MM.1S (cell line): ENCODE measurements around the gene TPTE2.

ENCODE experiments used
- EZH2 ChIP-seq: fragments of 300-600 bp; sonication (generic); optimal IDR thresholded peaks from 2 replicates; pipeline ENCODE3; 2017; ENCODE audit warnings: low read depth, mild to moderate bottlenecking, antibody characterized with exemption, low read length, mixed read lengths
- EZH2phosphoT487 ChIP-seq: fragments of 300-600 bp; sonication (generic); IDR thresholded peaks from 2 replicates; pipeline ENCODE4 v1.6.1; 2018; ENCODE audit warnings: antibody characterized with exemption, low read length
- TF ChIP-seq, protein P1 (sequence below): fragments of 300-600 bp; sonication (generic); IDR thresholded peaks from 2 replicates; pipeline ENCODE4 v1.5.1; 2016; ENCODE audit warnings: antibody characterized with exemption, low read length, mixed read lengths

DNA sequence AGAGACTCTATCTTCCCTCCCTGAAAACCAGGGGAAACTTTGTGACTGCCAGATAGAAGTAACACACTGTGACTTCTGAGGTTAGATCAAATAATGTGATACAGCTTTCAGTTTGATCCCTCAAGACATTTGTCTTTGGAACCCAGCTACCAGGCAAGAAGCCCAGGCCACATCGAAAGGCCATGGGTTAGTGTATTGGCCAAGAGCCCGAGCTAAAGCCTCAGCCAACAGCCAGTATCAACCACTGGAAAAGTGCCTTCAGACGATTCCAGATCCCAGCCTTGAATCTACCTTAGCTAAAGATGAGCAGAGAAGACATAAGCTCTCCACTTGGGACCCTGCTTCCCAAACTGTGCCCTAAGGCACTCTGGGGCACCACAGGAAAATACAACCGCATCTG lies 10.9 kb upstream of the TPTE2 start:
- TF ChIP-seq, protein P1, sequence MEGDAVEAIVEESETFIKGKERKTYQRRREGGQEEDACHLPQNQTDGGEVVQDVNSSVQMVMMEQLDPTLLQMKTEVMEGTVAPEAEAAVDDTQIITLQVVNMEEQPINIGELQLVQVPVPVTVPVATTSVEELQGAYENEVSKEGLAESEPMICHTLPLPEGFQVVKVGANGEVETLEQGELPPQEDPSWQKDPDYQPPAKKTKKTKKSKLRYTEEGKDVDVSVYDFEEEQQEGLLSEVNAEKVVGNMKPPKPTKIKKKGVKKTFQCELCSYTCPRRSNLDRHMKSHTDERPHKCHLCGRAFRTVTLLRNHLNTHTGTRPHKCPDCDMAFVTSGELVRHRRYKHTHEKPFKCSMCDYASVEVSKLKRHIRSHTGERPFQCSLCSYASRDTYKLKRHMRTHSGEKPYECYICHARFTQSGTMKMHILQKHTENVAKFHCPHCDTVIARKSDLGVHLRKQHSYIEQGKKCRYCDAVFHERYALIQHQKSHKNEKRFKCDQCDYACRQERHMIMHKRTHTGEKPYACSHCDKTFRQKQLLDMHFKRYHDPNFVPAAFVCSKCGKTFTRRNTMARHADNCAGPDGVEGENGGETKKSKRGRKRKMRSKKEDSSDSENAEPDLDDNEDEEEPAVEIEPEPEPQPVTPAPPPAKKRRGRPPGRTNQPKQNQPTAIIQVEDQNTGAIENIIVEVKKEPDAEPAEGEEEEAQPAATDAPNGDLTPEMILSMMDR = no peak
- TF ChIP-seq EZH2 (no peak), EZH2phosphoT487 (no peak)
